C1 segment of cervical spinal cord (tissue), 14 donors: ENCODE measurements around the gene CPTP.

ENCODE experiments used
- DNase-seq, 14 donors: peaks; one replicate each; lab custom pipeline; 2025; lab: John Stamatoyannopoulos, UW

The CPTP gene

DNA sequence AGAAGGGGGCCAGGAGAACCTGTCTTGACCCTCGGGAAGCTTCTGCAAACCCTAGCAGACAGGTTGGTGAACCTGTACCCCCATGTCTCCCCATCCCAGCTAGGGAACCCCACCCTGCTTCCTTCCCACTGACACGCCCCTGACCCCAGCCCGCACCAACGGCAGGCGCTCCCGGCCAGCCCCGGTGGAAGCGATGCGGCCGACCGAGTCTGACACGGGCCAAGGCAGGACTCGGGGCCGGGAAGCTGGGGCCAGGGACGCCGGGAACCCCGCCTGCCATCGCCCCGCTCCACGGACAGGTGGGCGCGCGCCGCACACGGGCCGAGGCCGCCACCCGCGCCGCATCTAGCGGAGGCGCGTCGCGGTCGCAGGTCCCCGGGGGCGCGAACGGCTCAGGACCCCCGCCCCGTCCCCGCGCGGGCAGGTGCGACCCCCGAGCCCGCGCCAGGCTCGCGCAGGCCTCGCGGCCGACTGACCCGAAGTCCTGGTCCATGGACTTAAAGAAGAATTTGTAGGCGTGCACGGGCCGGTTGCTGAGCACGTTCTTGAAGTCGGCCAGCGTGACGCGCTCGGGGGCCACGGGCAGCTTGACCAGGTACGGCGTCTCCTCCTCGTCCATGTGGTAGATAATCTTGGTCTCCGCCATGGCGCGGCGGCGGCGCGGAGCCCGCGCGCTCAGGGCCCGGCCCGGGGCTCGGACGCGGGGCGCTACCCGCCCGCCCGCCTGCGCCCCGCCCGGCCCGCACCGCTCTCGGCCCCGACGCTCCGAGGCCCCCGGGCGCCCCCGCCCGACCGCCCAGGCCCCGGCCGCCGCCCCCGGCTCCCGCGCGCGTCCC, 24.0 kb downstream of the CPTP start:
- peak in 1 of 14 donors; percentile 47 for DNase-seq

GRCh38 chr1:1349256-1350012, 24.8 kb downstream of the CPTP start, which contains the start of gene DVL1:
Gene DVL1 (minus strand): TSS chr1:1349418. CDS start chr1:1349065, 353 bp downstream.
- peak in 10 of 14 donors; percentile 26 to 79 (median 54) for DNase-seq

DNA sequence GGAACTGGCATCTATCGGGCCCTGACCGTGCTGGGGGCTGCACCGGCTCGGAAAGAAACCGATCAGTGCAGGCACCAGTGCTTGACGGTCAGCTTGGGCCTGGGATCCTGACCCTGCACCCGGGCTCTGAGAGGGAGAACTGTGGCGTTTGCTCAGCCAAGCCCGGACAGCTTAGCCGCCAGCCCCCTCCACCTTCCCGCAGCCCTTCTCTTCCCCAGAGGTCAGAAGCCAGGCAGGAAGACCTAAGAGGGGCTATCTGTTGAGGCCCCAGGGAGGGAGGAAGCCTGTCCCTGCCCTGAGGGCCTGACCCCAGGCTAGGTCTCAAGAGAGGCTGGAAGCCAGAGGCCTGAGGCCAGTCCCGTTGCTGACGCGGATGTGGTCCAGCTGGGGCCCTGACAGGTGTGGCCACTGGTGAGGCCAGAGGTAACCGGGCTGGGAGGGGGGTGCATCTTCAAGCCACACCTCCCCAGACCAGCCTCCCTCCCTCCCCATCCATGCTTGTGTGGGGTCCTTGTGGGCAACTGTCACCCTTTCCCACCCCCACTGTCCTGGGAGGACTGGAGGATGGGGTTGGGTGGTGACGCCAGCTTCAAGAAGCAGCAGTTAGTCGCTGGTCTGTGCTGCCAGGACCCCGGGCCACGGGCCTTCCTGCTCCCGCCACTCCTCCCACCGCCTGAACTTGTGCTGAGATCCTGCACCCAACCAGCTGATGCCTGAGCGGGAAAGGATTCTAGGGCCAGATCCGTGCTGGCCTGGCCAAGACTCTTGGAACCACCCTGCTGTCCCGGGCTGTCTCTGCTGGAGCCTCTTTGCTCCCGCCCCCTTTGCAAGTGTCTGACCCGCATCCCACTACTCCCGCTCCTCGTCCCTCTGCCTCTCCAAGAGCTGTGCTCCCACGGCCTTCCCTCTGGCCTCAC, 27.2 kb downstream of the CPTP start:
- DNase-seq = peak in 1 of 14 donors; percentile 53

DNA sequence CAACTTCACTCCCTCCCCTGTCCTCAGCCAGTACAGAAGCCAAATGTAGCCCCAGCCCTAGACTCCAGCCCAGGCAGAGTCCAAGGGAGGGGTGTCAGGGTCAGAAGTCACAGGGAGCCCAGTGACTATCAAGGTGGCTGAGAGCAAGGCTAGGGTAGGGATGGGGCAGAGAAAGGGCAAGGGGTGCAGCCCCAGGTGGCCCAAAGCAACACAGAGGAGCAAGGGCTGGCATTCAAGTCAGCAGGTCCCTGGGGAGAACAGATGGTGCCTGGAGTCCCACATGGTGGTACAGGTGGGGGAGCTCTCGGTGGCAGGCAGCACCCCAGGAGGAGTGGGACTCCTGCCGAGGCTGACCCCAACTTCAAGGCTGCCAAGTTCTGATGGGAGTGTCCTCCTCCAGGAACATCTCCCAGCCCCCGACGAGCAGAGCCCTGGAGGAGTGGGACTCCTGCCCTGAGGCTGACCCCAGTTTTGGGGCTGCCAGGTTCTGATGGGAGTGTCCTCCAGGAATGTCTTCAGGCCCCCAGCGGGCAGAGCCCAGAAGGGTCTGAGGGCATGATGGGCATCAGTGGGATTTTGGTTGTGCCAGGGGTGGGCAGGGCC, 28.3 kb downstream of the CPTP start:
- no peak for DNase-seq

DNA sequence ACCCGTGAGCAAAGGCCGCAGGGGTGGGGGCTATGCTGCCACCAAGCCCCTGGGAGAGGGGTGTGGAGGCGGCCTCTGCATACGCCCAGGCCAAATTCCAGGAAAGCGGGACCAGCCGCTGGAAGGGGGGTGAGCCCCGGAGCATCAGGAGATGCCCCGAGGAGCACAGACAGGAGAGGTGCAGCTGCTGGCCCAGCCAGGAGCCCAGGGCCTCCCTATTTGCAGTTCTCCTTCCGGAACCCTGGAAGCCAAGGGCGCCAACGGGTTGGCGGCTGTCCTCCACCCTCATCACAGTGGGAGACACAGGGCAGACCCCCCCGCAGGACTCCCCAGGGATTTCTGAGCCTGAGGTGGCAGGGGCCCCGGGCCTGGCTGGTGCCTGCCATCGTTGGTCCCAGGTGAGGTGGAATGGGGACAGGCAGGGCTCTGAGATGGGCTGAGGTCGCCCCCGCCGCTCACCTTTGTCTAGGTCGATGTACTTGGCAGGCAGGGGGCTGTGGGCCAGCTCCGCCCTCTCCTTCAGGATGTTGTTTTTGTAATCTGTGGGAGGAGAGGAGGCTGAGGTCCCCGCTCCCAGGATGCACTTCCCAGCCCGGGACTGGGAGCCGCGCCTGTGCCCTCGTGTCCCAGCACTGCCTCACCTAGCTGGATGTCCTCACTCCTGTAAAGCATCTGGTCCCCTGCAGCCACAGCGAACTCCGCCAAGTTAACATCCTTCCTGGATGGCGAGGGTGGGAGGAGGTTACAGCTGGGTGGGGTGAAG, 29.0 kb downstream of the CPTP start:
- DNase-seq = no peak

DNA sequence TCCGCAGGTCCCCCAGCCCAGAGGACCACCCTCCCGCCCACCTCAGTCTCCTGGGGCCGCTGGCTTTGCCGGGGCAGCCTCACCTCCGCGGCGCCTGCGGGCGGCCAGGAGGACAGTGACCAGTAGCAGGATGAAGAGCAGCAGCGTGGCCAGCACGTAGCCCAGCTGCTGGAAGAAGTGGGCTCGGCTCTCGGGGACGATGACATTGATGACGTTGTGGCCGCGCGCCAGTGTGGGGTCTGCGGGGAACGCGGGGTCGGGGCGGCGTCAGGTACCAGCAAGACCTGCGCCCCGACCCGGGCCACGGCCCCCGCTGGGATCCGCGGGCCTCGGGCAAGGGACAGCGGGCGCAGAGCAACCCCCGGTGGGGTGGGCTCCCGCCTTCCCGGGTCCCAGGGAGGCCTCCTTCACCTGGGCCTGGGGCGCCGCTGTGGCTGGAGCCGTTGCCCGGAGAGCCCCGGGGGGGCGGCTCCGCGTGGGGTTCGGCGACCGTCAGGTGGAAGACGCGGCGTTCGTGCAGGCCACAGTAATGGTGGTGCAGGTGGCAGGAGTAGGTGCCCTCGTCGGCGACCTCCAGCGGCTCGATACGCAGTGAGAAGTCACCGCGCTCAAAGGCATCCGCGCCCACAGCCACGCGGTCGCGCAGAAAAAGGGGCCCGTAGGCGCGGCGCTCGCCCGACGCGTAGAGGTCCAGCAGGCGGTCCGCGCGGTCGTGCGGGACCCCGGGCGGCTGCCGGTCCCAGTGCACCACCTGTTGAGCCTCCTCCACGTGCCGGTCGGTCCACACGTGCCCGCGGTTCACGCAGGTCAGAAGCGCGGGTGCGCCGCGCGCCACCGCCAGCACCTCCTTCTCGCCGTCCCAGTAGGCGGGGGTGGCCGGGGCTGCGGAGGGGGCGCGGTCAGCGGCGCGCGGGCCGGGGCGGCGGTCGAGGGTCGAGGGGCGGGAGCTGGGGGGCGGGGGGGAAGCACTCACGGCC, 30.0 kb downstream of the CPTP start:
- DNase-seq = no peak

DNA sequence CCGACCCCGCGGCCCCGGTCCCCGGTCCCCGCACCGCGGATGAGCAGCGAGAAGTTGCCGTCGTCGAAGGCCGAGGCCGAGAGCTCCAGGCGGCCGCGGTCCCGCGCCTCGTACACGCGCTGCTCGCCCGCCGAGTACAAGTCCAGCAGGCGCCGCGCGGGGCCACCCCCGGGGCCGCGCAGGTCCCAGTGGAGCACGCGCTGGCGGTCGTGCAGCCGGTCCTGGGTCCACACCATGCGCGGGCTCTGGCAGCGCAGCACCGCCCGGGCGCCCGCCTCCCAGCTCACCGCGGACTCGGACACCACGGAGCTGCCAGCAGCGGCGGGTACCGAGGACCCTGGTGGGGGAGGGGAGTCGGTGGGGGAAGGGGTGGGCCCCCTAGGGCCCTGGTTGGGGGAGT, 30.8 kb downstream of the CPTP start:
- DNase-seq = peak in 1 of 14 donors; percentile 30

DNA sequence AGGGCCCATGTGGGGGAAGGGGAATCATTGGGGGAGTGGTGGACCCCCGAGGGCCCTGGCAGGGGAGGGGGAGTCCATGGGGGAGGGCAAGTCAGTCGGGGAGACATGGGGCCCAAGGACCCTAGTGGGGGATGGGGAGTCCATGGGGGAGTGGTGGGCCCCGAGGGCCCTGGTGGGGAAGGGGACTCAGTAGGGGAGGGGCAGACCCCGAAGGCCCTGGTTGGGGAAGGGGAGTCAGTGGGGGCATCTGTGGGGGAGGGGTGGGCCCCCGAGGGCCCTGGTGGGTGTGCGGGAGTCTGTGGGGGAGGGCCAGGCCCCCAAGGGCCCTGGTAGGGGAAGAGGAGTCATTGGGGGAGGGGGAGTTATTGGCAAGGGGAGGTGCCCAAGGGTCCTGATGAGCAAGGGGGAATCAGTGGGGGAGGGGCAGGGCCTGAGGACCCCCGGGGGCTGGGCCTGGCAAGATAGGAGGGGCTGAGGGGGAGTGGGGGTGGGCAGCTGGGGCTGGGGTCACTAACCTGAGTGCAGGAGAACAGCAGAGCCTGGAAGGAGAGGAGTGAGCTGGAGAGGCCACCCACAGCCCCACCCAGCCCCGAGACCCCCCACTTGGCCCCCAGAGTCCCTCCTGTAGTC, 31.7 kb downstream of the CPTP start:
- DNase-seq = no peak

DNA sequence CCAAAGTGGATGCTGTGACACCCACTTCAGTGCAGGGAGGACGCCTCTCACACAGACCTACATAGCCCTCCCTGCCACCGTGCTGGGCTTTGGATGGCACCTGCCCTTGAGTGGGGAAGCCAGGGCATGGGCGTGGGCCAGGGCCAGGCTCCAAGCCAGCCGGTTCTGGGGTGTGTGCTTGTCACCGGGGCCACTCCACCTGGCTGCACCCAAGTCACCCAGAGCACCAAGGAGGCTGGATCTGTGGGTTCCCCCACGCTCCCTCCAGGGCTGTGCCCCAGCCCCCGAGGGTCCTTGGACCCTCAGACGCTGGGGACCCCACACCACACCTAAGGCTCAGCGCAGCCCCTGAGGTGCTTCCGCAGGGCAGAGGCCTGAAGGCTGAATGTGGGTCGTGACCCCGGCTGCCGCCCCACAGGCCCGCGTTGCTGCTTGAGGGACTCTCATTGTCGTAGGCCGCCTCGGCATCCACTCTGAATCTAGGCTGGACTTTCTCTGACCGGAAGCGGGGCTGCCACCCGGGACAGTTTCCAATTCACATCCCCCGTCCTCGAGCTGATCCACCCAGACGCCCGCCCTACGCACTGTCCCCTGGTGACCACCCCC, 32.3 kb downstream of the CPTP start:
- no peak for DNase-seq

GRCh38 chr1:1357871-1358432, 33.4 kb downstream of the CPTP start:
- DNase-seq = peak in 1 of 14 donors; percentile 65

- DNase-seq = peak in 7 of 14 donors; percentile 15 to 73 (median 31)
Measured at GRCh38 chr1:1358433-1359271, 34.0 kb downstream of the CPTP start, which contains the start of gene MXRA8. Gene MXRA8 (minus strand): TSS chr1:1358555. CDS start chr1:1358504, 51 bp downstream.

GRCh38 chr1:1359308-1359663, 34.7 kb downstream of the CPTP start:
- no peak for DNase-seq

DNA sequence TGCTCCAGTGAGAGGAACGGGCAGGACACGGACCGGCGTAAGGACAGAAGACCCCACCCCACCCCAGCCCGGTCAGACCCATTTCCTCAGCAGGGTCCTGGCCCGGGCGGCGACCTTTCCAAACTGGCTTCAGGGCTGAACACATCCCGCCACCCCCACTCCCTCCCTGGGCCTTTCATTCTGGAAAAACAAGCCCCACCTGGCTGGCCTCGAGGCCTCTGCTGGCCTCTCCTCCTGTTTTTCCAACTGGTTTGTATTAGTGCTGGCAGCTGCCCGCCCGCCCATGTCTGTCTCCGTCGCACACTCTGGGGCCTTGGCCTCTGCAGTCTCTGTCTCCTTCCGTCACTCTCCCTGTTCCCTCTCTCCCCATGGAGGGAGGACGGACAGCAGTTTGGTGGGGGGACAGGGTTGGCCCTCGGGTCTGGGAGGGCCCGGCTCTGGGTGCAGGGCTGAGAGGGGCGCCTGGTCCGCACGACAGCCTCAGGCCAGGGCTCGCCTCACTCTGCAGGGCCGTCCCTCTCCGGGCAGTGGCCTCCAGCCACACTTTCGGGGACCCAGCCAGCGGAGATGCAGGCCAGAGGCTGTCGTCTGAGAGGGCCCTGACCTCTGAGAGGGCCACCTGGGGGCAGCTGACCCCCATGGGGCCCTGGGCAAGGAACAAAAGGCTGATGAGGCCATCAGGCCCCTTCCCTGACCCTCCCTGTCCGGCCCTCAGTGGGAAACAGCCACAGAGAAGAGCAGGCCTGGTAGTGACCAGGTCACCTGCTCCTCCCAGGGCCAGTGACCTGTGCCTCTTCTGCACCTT, 35.3 kb downstream of the CPTP start:
- DNase-seq = no peak

- peak in 3 of 14 donors; percentile 28 to 84 (median 32) for DNase-seq
Measured at GRCh38 chr1:1360506-1361169, 36.0 kb downstream of the CPTP start.

DNA sequence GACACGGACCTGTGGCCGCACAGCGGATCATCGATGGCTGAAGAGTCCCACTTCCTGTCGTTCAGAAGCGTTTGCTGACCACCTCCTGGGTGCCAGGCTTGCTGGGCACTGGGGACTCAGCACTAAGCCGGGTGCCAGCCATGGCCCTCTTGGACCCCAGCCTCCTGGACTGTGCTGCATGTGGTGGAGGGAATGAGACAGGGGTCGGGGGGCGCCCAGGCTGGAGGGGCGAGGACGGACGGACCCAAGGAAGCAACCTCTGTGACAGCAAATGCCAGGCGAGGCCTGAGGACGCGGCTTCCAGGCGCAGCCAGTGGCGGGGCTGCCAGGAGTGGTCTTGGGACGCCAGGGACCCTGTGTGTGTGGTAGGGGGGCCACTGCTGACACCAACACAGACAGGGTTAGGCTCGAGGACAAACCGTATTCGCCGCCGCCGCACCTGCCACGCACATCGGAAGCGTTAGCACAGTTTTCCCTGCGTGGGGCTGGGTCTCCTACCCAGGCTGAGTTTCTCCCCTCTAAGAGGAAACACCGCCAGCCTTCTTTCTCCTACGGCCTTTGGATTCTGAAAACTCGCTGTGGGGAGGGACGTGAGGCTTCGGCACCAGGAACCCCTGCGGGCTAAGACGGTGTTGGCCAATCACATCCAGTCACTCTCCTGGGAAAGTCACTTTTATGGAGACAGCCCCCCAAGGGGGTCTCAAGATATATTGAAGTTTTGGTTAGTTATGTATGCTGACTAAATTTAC, 36.8 kb downstream of the CPTP start:
- DNase-seq = no peak
